ENCODE data around the gene TMEM80. TPM values are rescaled to one million over a fixed set of nuclear protein-coding genes. Genes with fewer than 3 reads are reported as not detected.
A peak's percentile ranks its signal among the peaks of the same experiment; 100 is the strongest.
"Not testable (repeated sequence)": the region's sequence is repeated elsewhere in the genome, so short reads cannot be mapped to it uniquely, and the experiment has no call there.

TMEM80 gene
- total RNA-seq, 2 donors from 2014 or later: 15.3 to 20.3 TPM

DNA sequence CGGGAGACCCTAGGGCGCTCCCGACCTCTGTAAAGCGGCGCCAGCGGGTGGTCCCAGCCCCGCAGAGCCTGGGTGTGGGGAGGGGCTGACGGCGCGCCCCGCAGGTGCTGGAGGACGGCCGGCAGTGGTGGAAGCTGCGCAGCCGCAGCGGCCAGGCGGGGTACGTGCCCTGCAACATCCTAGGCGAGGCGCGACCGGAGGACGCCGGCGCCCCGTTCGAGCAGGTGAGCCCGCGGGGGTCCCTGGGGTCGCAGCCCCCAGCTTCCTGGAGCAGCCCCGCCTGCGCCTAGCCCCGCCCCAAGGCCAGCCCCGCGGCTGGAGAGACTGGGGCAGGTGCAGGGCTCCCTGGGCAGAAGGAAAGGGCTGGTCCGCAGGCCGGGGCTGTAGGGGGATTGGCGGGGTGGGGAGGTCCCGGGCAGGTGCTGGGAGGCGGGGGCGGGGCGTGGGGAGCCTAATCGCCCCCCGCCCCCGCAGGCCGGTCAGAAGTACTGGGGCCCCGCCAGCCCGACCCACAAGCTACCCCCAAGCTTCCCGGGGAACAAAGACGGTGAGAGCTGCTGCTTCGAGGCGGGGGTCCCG is 30.1 kb downstream of the TMEM80 start:
- no peak for ATAC-seq
- H3K9me3 Mint-ChIP-seq: no peaks in the 10 kb centered on the region
- H3K4me3 Mint-ChIP-seq: peak overlapping the region; percentile 62
- no peak overlapping the region for H3K27ac Mint-ChIP-seq
- peak; percentile 61 for DNase-seq (ENCODE audit: low spot score)
- H3K4me1 Mint-ChIP-seq (ENCODE audit: low read depth in 2 of 2): peaks cover 7 to 8% of the 10 kb centered on the region in 2 donors
- no peaks in the 10 kb centered on the region for H3K36me3 Mint-ChIP-seq
- H3K27me3 Mint-ChIP-seq: peaks cover 7 to 10% of the 10 kb centered on the region in 2 donors

DNA sequence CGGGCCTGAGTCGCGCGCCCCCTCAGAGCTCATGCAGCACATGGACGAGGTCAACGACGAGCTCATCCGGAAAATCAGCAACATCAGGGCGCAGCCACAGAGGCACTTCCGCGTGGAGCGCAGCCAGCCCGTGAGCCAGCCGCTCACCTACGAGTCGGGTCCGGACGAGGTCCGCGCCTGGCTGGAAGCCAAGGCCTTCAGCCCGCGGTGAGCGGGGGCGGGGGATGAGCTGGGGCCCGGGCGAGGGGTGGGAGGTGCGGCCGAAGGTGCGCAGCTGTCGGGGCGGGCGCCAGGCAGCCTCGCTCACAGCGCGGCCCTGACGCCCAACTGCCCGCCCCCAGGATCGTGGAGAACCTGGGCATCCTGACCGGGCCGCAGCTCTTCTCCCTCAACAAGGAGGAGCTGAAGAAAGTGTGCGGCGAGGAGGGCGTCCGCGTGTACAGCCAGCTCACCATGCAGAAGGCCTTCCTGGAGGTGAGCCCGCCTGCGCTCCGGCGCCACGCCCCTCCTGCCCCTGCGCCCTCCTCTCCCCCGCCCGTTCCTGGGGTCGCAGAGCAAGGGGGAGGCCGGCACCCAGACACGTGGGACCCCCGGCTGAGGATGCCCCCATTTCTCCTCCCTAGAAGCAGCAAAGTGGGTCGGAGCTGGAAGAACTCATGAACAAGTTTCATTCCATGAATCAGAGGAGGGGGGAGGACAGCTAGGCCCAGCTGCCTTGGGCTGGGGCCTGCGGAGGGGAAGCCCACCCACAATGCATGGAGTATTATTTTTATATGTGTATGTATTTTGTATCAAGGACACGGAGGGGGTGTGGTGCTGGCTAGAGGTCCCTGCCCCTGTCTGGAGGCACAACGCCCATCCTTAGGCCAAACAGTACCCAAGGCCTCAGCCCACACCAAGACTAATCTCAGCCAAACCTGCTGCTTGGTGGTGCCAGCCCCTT is 30.9 kb downstream of the TMEM80 start:
- Mint-ChIP-seq H3K9me3 (no peaks in the 10 kb centered on the region), H3K36me3 (no peaks in the 10 kb centered on the region), H3K4me1 (ENCODE audit: low read depth in 2 of 2) (peaks cover 5 to 7% of the 10 kb centered on the region in 2 donors), H3K4me3 (peak overlapping the region; percentile 20), H3K27me3 (peaks cover 7 to 8% of the 10 kb centered on the region in 2 donors), H3K27ac (no peak overlapping the region)
- ATAC-seq (peak; percentile 40 to 58), DNase-seq (ENCODE audit: low spot score) (peak; percentile 61)

- Mint-ChIP-seq H3K9me3 (no peaks in the 10 kb centered on the region), H3K4me3 (no peak overlapping the region), H3K36me3 (no peaks in the 10 kb centered on the region), H3K27me3 (peaks cover 7 to 8% of the 10 kb centered on the region in 2 donors), H3K27ac (no peak overlapping the region), H3K4me1 (ENCODE audit: low read depth in 2 of 2) (peaks cover 5 to 7% of the 10 kb centered on the region in 2 donors)
- ATAC-seq (no peak), DNase-seq (ENCODE audit: low spot score) (no peak)
Measured at GRCh38 chr11:727281-727701, 31.7 kb downstream of the TMEM80 start.

DNA sequence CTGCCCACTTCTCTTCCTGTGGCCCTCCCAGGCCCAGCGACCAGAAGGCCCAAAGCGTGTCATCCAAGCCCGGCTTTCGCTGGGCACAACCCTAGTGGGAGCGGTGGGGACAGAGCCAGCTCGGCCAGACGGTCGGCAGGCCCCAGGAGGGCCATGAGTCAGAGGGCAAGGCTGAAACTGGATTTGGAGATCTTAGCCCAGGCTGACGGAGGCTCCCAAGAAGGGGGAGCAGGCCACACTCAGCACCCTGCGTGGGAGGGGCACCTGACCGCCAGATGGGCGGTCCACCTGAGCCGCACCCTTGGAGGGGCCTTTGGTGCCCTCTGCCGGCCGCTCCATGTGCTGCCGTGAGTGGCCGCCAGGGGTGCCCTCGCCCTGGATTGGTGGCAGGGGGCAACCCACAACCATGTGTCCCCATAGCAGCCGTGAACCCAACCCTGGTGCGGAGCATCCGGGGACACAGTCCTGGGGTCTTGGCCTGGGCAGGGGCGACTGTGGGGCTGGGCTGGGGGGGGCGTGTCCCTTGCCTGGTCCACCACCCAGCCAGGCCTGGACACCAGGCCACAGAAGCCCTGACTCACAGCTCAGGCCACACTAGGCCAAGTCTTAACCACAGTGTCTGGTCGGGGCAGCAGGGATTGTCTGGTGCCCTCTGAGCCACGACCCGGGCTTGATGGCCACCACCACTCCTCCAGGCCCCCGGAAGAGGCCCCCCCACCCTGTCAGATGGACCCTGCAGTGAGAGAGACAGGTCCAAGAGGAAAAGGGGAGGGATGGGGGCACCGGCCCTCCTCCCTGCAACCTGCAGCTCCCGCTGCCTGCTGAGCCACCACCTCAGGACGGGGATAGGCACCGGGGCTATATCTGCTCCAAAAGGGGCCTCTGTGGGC is 32.5 kb downstream of the TMEM80 start:
- ATAC-seq (peak; percentile 85 to 88), DNase-seq (ENCODE audit: low spot score) (peak; percentile 79)
- Mint-ChIP-seq H3K36me3 (no peaks in the 10 kb centered on the region), H3K27me3 (peaks cover 4 to 6% of the 10 kb centered on the region in 2 donors), H3K4me3 (no peak overlapping the region), H3K9me3 (no peaks in the 10 kb centered on the region), H3K4me1 (ENCODE audit: low read depth in 2 of 2) (peaks cover 4 to 5% of the 10 kb centered on the region in 2 donors), H3K27ac (no peak overlapping the region)

DNA sequence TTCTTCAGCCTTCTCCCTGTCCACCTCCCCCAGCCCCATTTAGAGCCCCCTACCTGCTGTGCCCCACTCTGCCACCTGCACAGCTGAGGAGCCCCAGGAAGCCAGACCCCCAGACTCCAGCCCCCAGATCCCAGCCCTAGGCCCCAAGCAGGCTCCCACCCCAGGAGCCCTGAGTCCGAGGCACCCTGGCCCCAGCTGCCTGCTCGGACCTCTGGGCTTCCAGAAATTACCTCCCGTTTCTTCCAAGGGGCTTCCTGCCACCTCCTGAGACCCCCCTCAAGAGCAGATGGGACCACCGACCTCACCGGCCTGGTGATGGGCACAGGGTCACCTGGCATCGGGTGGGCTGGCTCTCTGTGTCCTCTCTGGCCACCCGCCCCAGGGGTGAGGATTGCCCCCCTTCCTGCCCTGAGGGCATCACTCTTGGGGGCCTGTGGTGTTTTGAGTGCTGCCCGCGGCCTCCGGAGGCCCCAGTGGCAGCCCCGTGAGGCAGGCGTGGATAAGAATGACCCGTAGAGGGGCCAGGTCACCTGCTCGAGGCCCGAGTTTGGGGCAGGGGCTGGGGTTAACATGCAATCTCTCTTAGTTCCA is 33.4 kb downstream of the TMEM80 start:
- Mint-ChIP-seq H3K27ac (no peak overlapping the region), H3K36me3 (no peaks in the 10 kb centered on the region), H3K27me3 (peaks cover 0 to 2% of the 10 kb centered on the region in 2 donors), H3K4me3 (no peak overlapping the region), H3K4me1 (ENCODE audit: low read depth in 2 of 2) (no peaks in the 10 kb centered on the region), H3K9me3 (no peaks in the 10 kb centered on the region)
- ATAC-seq (no peak), DNase-seq (ENCODE audit: low spot score) (peak; percentile 45)

- Mint-ChIP-seq H3K27ac (no peak overlapping the region), H3K36me3 (no peaks in the 10 kb centered on the region), H3K4me1 (ENCODE audit: low read depth in 2 of 2) (no peaks in the 10 kb centered on the region), H3K9me3 (no peaks in the 10 kb centered on the region), H3K4me3 (no peak overlapping the region), H3K27me3 (peaks cover 0 to under 1% of the 10 kb centered on the region in 2 donors)
- ATAC-seq (no peak), DNase-seq (ENCODE audit: low spot score) (no peak)
Measured at GRCh38 chr11:729492-730074, 34.0 kb downstream of the TMEM80 start.

- Mint-ChIP-seq H3K27me3 (peaks cover 0 to 3% of the 10 kb centered on the region in 2 donors), H3K4me3 (no peak overlapping the region), H3K27ac (no peak overlapping the region)
Measured at GRCh38 chr11:733072-733471, 37.5 kb downstream of the TMEM80 start.

DNA sequence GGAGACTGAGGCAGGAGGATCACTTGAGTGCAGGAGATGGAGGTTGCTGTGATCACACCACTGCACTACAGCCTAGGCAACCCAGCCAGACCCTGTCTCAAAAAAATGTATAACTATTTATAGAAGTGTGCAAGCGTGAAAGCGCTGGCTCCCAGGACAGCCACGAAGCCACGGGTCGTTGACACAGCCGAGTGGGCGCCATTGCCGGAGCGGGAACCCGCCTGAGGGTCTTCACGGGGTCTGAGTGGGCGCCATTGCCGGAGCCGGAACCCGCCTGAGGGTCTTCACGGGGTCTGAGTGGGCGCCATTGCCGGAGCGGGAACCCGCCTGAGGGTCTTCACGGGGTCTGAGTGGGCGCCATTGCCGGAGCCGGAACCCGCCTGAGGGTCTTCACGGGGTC is 38.9 kb downstream of the TMEM80 start:
- not testable (repeated sequence) for H3K4me1 Mint-ChIP-seq (ENCODE audit: low read depth in 2 of 2); H3K36me3 Mint-ChIP-seq; H3K9me3 Mint-ChIP-seq; H3K27ac Mint-ChIP-seq; ATAC-seq; H3K27me3 Mint-ChIP-seq; H3K4me3 Mint-ChIP-seq; DNase-seq (ENCODE audit: low spot score)

More at GRCh38 chr11:733072-733471, 37.5 kb downstream of the TMEM80 start:
- DNase-seq (ENCODE audit: low spot score) (no peak), ATAC-seq (no peak)
- no peaks in the 10 kb centered on the region for H3K4me1 Mint-ChIP-seq (ENCODE audit: low read depth in 2 of 2)
- no peaks in the 10 kb centered on the region for H3K9me3 Mint-ChIP-seq
- no peaks in the 10 kb centered on the region for H3K36me3 Mint-ChIP-seq

- Mint-ChIP-seq H3K4me1 (ENCODE audit: low read depth in 2 of 2) (no peaks in the 10 kb centered on the region), H3K9me3 (no peaks in the 10 kb centered on the region), H3K27me3 (peaks cover 0 to 3% of the 10 kb centered on the region in 2 donors), H3K4me3 (no peak overlapping the region), H3K36me3 (no peaks in the 10 kb centered on the region), H3K27ac (no peak overlapping the region)
- DNase-seq (ENCODE audit: low spot score): no peak
- no peak for ATAC-seq
Measured at GRCh38 chr11:737366-737765, 41.8 kb downstream of the TMEM80 start.

- H3K27me3 Mint-ChIP-seq; H3K4me3 Mint-ChIP-seq; H3K27ac Mint-ChIP-seq; H3K4me1 Mint-ChIP-seq (ENCODE audit: low read depth in 2 of 2); H3K36me3 Mint-ChIP-seq; DNase-seq (ENCODE audit: low spot score); H3K9me3 Mint-ChIP-seq; ATAC-seq: not testable (repeated sequence)
Measured at GRCh38 chr11:737899-738298, 42.3 kb downstream of the TMEM80 start.

DNA sequence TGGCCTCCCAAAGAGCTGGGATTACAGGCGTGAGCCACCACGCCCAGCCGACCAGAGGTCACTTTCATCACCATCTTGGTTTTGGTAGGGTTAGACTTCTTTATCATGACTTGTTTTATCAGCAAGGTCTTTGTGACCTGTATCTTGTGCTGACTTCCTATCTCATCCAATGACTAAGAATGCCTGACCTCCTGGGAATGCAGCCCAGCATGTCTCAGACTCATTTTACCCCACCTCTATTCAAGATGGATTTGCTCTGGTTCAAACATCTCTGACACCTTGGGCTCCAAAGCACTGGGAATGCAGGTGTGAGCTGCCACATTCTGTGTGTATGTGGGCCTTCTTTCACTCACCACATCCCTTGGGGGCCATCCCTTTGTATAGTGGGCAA is 46.5 kb downstream of the TMEM80 start:
- Mint-ChIP-seq H3K27me3 (no peaks in the 10 kb centered on the region), H3K27ac (no peak overlapping the region), H3K4me3 (no peak overlapping the region), H3K36me3 (no peaks in the 10 kb centered on the region), H3K9me3 (no peaks in the 10 kb centered on the region), H3K4me1 (ENCODE audit: low read depth in 2 of 2) (peaks cover 0 to 4% of the 10 kb centered on the region in 2 donors)
- DNase-seq (ENCODE audit: low spot score): no peak
- ATAC-seq: no peak

GRCh38 chr11:742571-743201 is 47.1 kb downstream of the TMEM80 start:
- H3K9me3 Mint-ChIP-seq: no peaks in the 10 kb centered on the region
- H3K4me3 Mint-ChIP-seq: no peak overlapping the region

More at GRCh38 chr11:742571-743201, 47.1 kb downstream of the TMEM80 start:
- no peak for DNase-seq (ENCODE audit: low spot score)
- no peaks in the 10 kb centered on the region for H3K36me3 Mint-ChIP-seq
- no peak overlapping the region for H3K27ac Mint-ChIP-seq
- no peak for ATAC-seq
- H3K27me3 Mint-ChIP-seq: no peaks in the 10 kb centered on the region
- peaks cover 0 to 4% of the 10 kb centered on the region in 2 donors for H3K4me1 Mint-ChIP-seq (ENCODE audit: low read depth in 2 of 2)
